RWPE2 (cell line): Measurements from ENCODE around the gene KRT14.

Experiments
- ATAC-seq: fragments of 200-7000 bp; cut with Tn5 transposase; 3 replicates; pipeline ENCODE4 v1.9.1; 2021; ENCODE audit warnings: low read depth
- DNase-seq: peaks from one replicate; pipeline ENCODE4 v3.0.0-alpha.2; 2020; ENCODE audit warnings: low spot score
- H3K27ac ChIP-seq: fragments of 450-650 bp; 2 replicates; pipeline ENCODE4 v1.5.1; 2017; ENCODE audit warnings: mild to moderate bottlenecking; ENCODE audit not compliant: poor library complexity, severe bottlenecking
- H3K27me3 ChIP-seq: fragments of 250-450 bp; sonication (Bioruptor Pico); 2 replicates; pipeline ENCODE4 v1.5.1; 2021; ENCODE audit warnings: mild to moderate bottlenecking, moderate library complexity; ENCODE audit not compliant: insufficient read depth, poor library complexity, severe bottlenecking
- H3K36me3 ChIP-seq: fragments of 250-450 bp; sonication (Bioruptor Pico); 2 replicates; pipeline ENCODE4 v1.5.1; 2020; ENCODE audit warnings: low read depth, mild to moderate bottlenecking, moderate library complexity
- H3K4me1 ChIP-seq: fragments of 250-450 bp; sonication (Bioruptor Pico); 2 replicates; pipeline ENCODE4 v1.5.1; 2021; ENCODE audit warnings: mild to moderate bottlenecking, moderate library complexity; ENCODE audit not compliant: insufficient read depth, poor library complexity, severe bottlenecking
- H3K4me3 ChIP-seq: fragments of 250-450 bp; sonication (Bioruptor Pico); 2 replicates; pipeline ENCODE4 v1.5.1; 2021; ENCODE audit warnings: mild to moderate bottlenecking, moderate library complexity; ENCODE audit not compliant: severe bottlenecking
- H3K9me3 ChIP-seq: fragments of 250-450 bp; sonication (Bioruptor Pico); 2 replicates; pipeline ENCODE4 v1.5.1; 2021; ENCODE audit warnings: mild to moderate bottlenecking, moderate library complexity; ENCODE audit not compliant: severe bottlenecking
- CTCF ChIP-seq: fragments of 450-650 bp; IDR thresholded peaks from one replicate; pipeline ENCODE4 v1.5.1; 2017; ENCODE audit warnings: mild to moderate bottlenecking, moderate library complexity; ENCODE audit not compliant: poor library complexity, severe bottlenecking

The KRT14 gene

GRCh38 chr17:41595585-41595984 lies 8.9 kb upstream of the KRT14 start:
- ATAC-seq = no peak
- Histone ChIP-seq H3K4me3 (no peak overlapping the region), H3K9me3 (no peaks in the 10 kb centered on the region), H3K27ac (no peak overlapping the region), H3K27me3 (no peaks in the 10 kb centered on the region), H3K4me1 (no peaks in the 10 kb centered on the region), H3K36me3 (no peaks in the 10 kb centered on the region)
- no peak for TF ChIP-seq CTCF
- DNase-seq = no peak

- H3K36me3 ChIP-seq = no peaks in the 10 kb centered on the region
- no peaks in the 10 kb centered on the region for H3K9me3 ChIP-seq
- TF ChIP-seq CTCF = no peak
- no peaks in the 10 kb centered on the region for H3K27me3 ChIP-seq
- DNase-seq = no peak
- H3K27ac ChIP-seq = no peak overlapping the region
- no peaks in the 10 kb centered on the region for H3K4me1 ChIP-seq
- no peak overlapping the region for H3K4me3 ChIP-seq
- ATAC-seq = no peak
These were observed 7.7 kb upstream of the KRT14 start for GRCh38 chr17:41594363-41594915.

GRCh38 chr17:41593306-41593981 lies 6.7 kb upstream of the KRT14 start:
- Histone ChIP-seq H3K9me3 (no peaks in the 10 kb centered on the region), H3K4me3 (no peak overlapping the region), H3K4me1 (no peaks in the 10 kb centered on the region), H3K27ac (no peak overlapping the region), H3K36me3 (no peaks in the 10 kb centered on the region), H3K27me3 (no peaks in the 10 kb centered on the region)
- DNase-seq (no peak), ATAC-seq (no peak)
- TF ChIP-seq CTCF = no peak

- Histone ChIP-seq H3K4me3 (no peak overlapping the region), H3K27ac (no peak overlapping the region), H3K4me1 (peaks cover 3% of the 10 kb centered on the region), H3K36me3 (no peaks in the 10 kb centered on the region), H3K27me3 (no peaks in the 10 kb centered on the region), H3K9me3 (no peaks in the 10 kb centered on the region)
- no peak for TF ChIP-seq CTCF
- no peak; the same call in 2 of the 3 replicates for ATAC-seq
- DNase-seq = no peak
These were observed 6.1 kb upstream of the KRT14 start for GRCh38 chr17:41592601-41593305.
